Prostate gland (tissue), 2 donors: ENCODE data around the gene SHANK1. TPM values are rescaled to one million over a fixed set of nuclear protein-coding genes. Genes with fewer than 3 reads are reported as not detected.

Experiments
- DNase-seq: peaks from one replicate; pipeline ENCODE4 v3.0.0-alpha.2; 2019; ENCODE audit warnings: low spot score
- H3K27ac ChIP-seq, 2 donors: fragments of 200-600 bp; sonication (generic); 2 replicates each; pipeline ENCODE4 v1.5.1; 2017 to 2019
- H3K27me3 ChIP-seq: fragments of 200-600 bp; sonication (generic); replicated peaks from 2 replicates; pipeline ENCODE4 v1.5.1; 2019; ENCODE audit not compliant: insufficient read depth
- H3K36me3 ChIP-seq, 2 donors: fragments of 200-600 bp; sonication (generic); 1 replicate in 1 of 2; 2 replicates in 1 of 2; pipeline versions ENCODE4 v1.5.1 to v1.8.1; 2017 to 2019
- H3K4me1 ChIP-seq: fragments of 200-600 bp; sonication (generic); replicated peaks from 2 replicates; pipeline ENCODE4 v1.5.1; 2019
- H3K4me3 ChIP-seq, 2 donors: fragments of 200-600 bp; sonication (generic); 2 replicates each; pipeline ENCODE4 v1.5.1; 2017 to 2019
- H3K9me3 ChIP-seq: fragments of 200-600 bp; sonication (generic); 2 replicates; pipeline ENCODE4 v1.5.1; 2017
- POLR2A ChIP-seq: fragments of 450-650 bp; IDR thresholded peaks from one replicate; pipeline ENCODE4 v1.6.1; 2016; ENCODE audit warnings: antibody characterized with exemption, mild to moderate bottlenecking
- POLR2AphosphoS5 ChIP-seq: sonication (generic); formaldehyde crosslinking; IDR thresholded peaks from one replicate; pipeline ENCODE4 v1.6.1; 2017; ENCODE audit warnings: antibody characterized with exemption
- WGBS: methylation state at CpG from one replicate; pipeline ENCODE4 v1.1.5; 2018; 5-methylcytosine and 5-hydroxymethylcytosine counted together
- intact Hi-C: fragments of 100-400 bp; cut with DNase I; formaldehyde crosslinking; loops from one replicate; pipeline ENCODE4 v1.14.2; 2022
- total RNA-seq, 2 donors: library from RNA; depleted of rRNA; stranded (reverse); fragments of >200 nt; gene quantifications; one replicate each; pipeline ENCODE4 v1.1.0, GENCODE V29; 2016
- TF ChIP-seq, protein P1 (sequence below), 4 experiments: fragments of 200-600 bp in 2 of 4; fragments of 450-650 bp in 2 of 4; sonication (generic) in 2 of 4; IDR thresholded peaks; 1 replicate in 3 of 4; 2 replicates in 1 of 4; pipeline ENCODE4 v1.5.1; 2016 to 2019; ENCODE audit warnings: antibody characterized with exemption in 4 of 4, mild to moderate bottlenecking in 2 of 4, moderate library complexity in 2 of 4

SHANK1 gene
- total RNA-seq, 2 donors from 2014 or later: 0.91 to 2.3 TPM

DNA sequence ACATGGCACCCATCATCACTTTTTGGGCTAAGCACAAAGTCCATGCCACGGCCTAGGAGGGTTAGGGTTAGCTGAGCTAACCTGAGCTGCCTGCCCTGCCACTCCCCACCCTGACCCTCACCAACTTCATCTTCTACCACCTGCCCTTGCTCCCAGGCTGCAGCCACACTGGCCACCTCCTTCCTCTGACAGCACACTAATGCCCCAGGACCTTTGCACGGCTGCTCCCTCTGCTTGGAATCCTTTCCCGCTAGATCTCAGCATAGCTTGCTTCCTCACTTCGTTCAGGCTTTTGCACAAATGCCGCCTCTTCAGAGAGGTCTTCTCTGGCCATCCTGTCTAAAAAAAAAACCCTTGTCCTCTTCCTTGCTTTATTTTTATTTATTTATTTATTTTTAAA is 13.2 kb downstream of the SHANK1 start:
- TF ChIP-seq, protein P1, sequence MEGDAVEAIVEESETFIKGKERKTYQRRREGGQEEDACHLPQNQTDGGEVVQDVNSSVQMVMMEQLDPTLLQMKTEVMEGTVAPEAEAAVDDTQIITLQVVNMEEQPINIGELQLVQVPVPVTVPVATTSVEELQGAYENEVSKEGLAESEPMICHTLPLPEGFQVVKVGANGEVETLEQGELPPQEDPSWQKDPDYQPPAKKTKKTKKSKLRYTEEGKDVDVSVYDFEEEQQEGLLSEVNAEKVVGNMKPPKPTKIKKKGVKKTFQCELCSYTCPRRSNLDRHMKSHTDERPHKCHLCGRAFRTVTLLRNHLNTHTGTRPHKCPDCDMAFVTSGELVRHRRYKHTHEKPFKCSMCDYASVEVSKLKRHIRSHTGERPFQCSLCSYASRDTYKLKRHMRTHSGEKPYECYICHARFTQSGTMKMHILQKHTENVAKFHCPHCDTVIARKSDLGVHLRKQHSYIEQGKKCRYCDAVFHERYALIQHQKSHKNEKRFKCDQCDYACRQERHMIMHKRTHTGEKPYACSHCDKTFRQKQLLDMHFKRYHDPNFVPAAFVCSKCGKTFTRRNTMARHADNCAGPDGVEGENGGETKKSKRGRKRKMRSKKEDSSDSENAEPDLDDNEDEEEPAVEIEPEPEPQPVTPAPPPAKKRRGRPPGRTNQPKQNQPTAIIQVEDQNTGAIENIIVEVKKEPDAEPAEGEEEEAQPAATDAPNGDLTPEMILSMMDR (IDR thresholded peaks at IDR 0.05): no peak
- no peak for TF ChIP-seq POLR2A
- TF ChIP-seq POLR2AphosphoS5: no peak

DNA sequence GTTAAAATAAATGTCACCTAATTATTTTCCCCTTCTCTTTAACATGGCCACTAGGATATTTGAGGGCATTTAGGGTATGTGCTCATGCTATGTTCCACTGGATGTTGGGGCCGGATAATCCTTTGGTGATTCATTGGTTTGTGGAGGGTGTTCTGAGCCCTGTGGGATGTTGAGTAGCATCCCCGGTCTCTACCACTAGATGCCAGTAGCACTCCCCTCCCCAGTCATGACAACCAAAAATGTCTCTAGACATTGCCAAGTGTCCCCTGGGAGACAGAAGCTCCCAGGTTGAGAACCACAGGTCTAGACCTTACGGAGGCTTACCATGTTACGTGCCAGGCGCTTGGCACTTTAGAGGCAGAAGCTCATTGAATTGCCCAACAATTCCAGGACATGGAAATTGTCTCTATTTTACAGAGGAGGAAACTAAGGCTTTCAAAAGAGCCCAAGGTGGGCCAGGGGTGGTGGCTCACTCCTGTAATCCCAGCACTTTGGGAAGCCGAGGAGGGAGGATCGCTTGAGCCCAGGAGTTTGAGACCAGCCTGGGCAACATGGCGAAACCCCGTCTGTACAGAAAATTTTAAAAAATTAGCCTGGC is 14.1 kb downstream of the SHANK1 start:
- H3K27me3 ChIP-seq: peaks cover 9% of the 10 kb centered on the region
- no peaks in the 10 kb centered on the region for H3K4me1 ChIP-seq
- no peak overlapping the region for H3K27ac ChIP-seq
- DNase-seq: no peak
- intact Hi-C loops: no loop called here
- no peaks in the 10 kb centered on the region for H3K36me3 ChIP-seq
- 50% methylated on average over 9 of the region's 9 CpGs for WGBS
- TF ChIP-seq, protein P1 (IDR thresholded peaks at IDR 0.05): peak in 2 of 4 experiments; percentile 39 to 48
- TF ChIP-seq POLR2A (no peak), POLR2AphosphoS5 (no peak)
- no peaks in the 10 kb centered on the region for H3K9me3 ChIP-seq
- no peak overlapping the region for H3K4me3 ChIP-seq

More for the DNA sequence above, 13.2 kb downstream of the SHANK1 start:
- H3K9me3 ChIP-seq: no peaks in the 10 kb centered on the region
- peaks cover 9% of the 10 kb centered on the region for H3K27me3 ChIP-seq
- DNase-seq: no peak
- intact Hi-C loops: no loop called here
- H3K27ac ChIP-seq: no peak overlapping the region
- H3K36me3 ChIP-seq: no peaks in the 10 kb centered on the region
- H3K4me1 ChIP-seq: no peaks in the 10 kb centered on the region
- WGBS: 77% methylated on average over 5 of the region's 5 CpGs
- no peak overlapping the region for H3K4me3 ChIP-seq

DNA sequence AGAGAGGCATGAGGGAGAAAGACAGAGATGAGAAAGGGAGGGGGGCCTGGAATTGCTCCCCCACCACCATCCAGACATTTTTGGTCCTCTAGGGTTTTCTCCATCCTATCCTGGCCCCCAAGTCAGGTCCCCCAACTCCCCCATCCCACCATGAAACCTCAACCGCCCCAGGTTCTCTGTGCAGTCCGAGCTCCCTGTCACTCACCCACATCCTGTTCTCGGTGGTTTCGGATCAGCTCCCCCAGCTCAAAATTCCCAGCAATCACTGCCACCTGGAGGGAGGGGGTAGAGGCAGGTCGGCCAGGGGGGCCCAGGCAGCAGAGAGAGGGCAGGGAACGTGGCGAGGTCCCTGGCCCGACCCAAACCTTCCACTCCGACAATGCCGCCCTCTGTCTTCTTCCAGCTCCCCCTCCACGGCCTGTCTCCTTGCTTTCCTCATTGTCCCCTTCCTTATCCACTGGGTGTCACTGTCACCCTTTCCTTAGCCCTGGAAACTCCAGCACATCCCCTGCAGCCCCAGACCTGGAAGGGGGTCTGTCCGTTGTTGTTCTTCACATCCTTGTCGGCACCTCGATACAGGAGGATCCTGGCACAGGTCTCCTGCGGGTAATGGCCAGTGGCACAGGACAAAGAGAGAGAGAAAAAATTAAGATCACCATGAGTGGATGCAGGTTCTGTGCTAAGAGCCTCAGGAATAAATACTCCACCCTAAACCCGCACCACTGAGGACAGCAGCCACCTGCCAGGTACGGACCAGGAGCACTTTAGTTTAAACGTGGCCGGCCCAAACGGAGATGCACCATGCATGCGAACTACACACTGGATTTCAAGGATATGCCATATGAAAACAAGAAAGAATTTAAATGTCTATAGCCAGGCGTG is 15.4 kb downstream of the SHANK1 start:
- Histone ChIP-seq H3K4me3 (no peak overlapping the region), H3K27me3 (peaks cover 9% of the 10 kb centered on the region), H3K27ac (no peak overlapping the region), H3K9me3 (no peaks in the 10 kb centered on the region), H3K36me3 (no peaks in the 10 kb centered on the region), H3K4me1 (no peaks in the 10 kb centered on the region)
- 39% methylated on average over 22 of the region's 22 CpGs for WGBS
- DNase-seq: no peak
- intact Hi-C loops: no loop called here
- TF ChIP-seq POLR2AphosphoS5: no peak
- TF ChIP-seq, protein P1 (IDR thresholded peaks at IDR 0.05): peak in 1 of 4 experiments; percentile 25

DNA sequence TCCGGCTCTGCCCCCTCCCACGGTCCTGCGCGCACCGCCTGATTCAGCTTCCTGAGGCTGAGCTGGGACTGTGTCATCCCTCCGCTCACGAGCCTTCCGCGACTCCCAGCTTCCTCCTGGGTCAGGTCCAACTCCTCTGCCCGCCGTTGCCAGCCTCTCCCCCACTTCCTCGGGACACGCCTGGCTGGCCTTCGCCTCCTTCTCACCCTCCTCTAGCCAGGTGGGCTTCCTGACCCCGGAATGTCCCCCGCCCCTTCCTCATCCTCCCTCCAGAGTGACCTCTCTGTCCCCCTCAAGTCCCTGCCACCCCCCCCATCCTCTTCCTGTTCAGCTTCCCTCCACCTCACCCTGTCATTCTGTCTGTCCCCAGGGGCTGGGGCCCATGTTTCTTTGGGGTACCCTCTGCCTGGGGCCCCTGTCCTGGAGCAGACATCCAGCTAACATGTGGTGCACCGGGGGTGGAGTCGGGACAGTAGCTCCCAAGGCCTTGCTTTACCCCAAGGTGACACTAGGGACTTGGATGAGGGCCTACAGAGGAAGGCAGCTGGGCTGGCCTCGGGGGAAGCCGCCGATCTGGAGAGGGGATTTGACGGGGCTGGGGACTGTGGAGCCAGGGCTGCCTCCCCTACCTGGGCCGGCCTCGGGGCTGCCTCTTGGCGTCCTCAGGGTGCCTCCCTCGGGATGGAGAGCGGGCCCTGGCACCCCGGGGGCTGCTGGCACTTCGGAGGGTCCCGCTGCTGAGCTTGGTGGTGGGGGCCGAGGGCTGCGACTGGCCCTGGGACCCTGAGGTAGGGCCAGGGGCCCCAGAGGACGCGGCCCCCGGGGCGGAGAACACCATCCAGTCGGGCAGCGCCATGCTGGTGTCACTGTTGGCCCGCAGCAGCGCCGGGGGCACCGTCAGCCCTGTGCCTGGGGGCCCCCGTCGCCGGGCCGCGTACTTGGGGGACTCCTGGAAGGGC is 16.5 kb downstream of the SHANK1 start:
- peaks cover 9% of the 10 kb centered on the region for H3K27me3 ChIP-seq
- H3K27ac ChIP-seq: no peak overlapping the region
- no peaks in the 10 kb centered on the region for H3K4me1 ChIP-seq
- no peak overlapping the region for H3K4me3 ChIP-seq
- TF ChIP-seq, protein P1 (IDR thresholded peaks at IDR 0.05): no peak
- TF ChIP-seq POLR2A (no peak), POLR2AphosphoS5 (no peak)
- intact Hi-C loops: no loop called here
- WGBS: 61% methylated on average over 38 of the region's 47 CpGs
- no peaks in the 10 kb centered on the region for H3K36me3 ChIP-seq
- H3K9me3 ChIP-seq: no peaks in the 10 kb centered on the region
- no peak for DNase-seq
